ENCODE measurements around the gene NEURL3. TPM values are rescaled to one million over a fixed set of nuclear protein-coding genes. Genes with fewer than 3 reads are reported as not detected.

Gene NEURL3
- total RNA-seq, 1 experiment from 2014 or later: not detected

DNA sequence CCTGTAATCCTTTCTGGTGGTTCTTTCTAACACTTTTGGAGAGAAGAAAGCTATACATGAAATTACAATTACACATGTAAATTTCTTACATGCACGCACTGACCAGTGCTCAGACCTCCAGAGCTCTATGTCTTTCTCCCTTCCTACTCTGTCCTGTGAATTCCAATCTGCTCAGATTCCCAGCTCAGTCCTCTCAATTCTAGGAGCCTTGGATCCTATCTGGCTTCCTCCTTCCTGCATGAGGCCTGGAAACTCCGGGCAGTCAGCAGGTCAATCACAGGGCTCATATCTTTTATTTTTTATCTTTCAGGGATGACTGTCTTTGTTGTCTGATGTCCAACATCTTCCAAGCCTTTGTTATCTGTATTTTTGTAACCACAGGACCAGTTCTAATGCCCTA is 56.0 kb downstream of the NEURL3 start:
- POLR2A ChIA-PET: no interaction called here
- Mint-ChIP-seq H3K4me1 (ENCODE audit: insufficient read depth, unreplicated experiment) (peaks cover 6% of the 10 kb centered on the region), H3K36me3 (ENCODE audit: insufficient read depth, unreplicated experiment) (no peaks in the 10 kb centered on the region), H3K9me3 (ENCODE audit: unreplicated experiment) (no peaks in the 10 kb centered on the region), H3K27me3 (ENCODE audit: insufficient read depth, unreplicated experiment) (no peaks in the 10 kb centered on the region), H3K27ac (ENCODE audit: low read depth, unreplicated experiment) (no peak overlapping the region), H3K4me3 (ENCODE audit: unreplicated experiment) (no peak overlapping the region)
- intact Hi-C loops (cut with micrococcal nuclease): no loop called here
- CTCF ChIA-PET: interaction anchor here (0.7 to 1.6 kb wide), 2 partner anchors 15 to 1275 kb away, joined by 3 read pairs; no protein-coding TSS in a partner anchor
- TF ChIP-seq, protein P1, sequence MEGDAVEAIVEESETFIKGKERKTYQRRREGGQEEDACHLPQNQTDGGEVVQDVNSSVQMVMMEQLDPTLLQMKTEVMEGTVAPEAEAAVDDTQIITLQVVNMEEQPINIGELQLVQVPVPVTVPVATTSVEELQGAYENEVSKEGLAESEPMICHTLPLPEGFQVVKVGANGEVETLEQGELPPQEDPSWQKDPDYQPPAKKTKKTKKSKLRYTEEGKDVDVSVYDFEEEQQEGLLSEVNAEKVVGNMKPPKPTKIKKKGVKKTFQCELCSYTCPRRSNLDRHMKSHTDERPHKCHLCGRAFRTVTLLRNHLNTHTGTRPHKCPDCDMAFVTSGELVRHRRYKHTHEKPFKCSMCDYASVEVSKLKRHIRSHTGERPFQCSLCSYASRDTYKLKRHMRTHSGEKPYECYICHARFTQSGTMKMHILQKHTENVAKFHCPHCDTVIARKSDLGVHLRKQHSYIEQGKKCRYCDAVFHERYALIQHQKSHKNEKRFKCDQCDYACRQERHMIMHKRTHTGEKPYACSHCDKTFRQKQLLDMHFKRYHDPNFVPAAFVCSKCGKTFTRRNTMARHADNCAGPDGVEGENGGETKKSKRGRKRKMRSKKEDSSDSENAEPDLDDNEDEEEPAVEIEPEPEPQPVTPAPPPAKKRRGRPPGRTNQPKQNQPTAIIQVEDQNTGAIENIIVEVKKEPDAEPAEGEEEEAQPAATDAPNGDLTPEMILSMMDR (IDR thresholded peaks at IDR 0.05; ENCODE audit: unreplicated experiment): no peak
- DNase-seq (ENCODE audit: unreplicated experiment): no peak
- BruUV-seq (replicated peaks): no TSS peak

DNA sequence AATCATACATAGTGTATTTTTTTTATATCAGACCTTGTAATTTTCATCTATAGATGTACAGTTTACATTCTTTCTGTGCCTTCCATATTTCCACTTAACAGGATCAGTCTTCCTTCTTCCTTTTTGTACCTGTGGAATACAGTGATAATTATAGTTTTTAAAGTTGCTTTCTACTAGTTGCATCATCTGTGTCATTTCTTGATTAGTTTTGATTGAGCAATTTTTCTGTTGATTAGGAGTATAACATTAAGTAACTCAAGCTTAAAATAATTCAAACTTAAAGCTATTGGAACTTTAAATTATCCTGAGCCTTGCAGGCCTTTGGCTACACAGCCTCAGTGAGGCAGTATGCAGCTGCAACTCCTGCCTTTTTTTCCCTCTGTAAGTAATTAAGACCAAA is 57.4 kb downstream of the NEURL3 start:
- intact Hi-C loops (cut with micrococcal nuclease): no loop called here
- no TSS peak for BruUV-seq (replicated peaks)
- POLR2A ChIA-PET: interaction anchor here (0.6 kb wide), 1 partner anchor 423 kb away, joined by 3 read pairs; no protein-coding TSS in a partner anchor
- DNase-seq (ENCODE audit: unreplicated experiment): no peak
- peaks cover 6% of the 10 kb centered on the region for H3K4me1 Mint-ChIP-seq (ENCODE audit: insufficient read depth, unreplicated experiment)
- TF ChIP-seq, protein P1 (IDR thresholded peaks at IDR 0.05; ENCODE audit: unreplicated experiment): no peak
- CTCF ChIA-PET: interaction anchor here (0.7 to 1.6 kb wide), 3 partner anchors 17 to 59 kb away, joined by 3 read pairs; no protein-coding TSS in a partner anchor
- no peak overlapping the region for H3K4me3 Mint-ChIP-seq (ENCODE audit: unreplicated experiment)
- H3K36me3 Mint-ChIP-seq (ENCODE audit: insufficient read depth, unreplicated experiment): no peaks in the 10 kb centered on the region
- no peak overlapping the region for H3K27ac Mint-ChIP-seq (ENCODE audit: low read depth, unreplicated experiment)
- no peaks in the 10 kb centered on the region for H3K9me3 Mint-ChIP-seq (ENCODE audit: unreplicated experiment)
- H3K27me3 Mint-ChIP-seq (ENCODE audit: insufficient read depth, unreplicated experiment): no peaks in the 10 kb centered on the region

Other genes starting within 250 kb of the NEURL3 start
- gene TMEM127, start 239.4 kb downstream of the NEURL3 start, total RNA-seq (2022): 31.5 and 40.0 TPM in 2 replicates
- 62.3 and 63.3 TPM in 2 replicates for gene CIAO1, start 239.1 kb downstream of the NEURL3 start, total RNA-seq (2022)
- gene SNRNP200, start 199.8 kb downstream of the NEURL3 start, total RNA-seq (2022): 115 and 116 TPM in 2 replicates
- not detected in 2 replicates for gene ITPRIPL1, start 180.0 kb downstream of the NEURL3 start, total RNA-seq (2022)
- 10.7 and 11.5 TPM in 2 replicates for gene NCAPH, start 169.6 kb downstream of the NEURL3 start, total RNA-seq (2022)
- 3.0 and 3.4 TPM in 2 replicates for gene ARID5A, start 31.4 kb upstream of the NEURL3 start, total RNA-seq (2022)
- gene KANSL3, start 133.0 kb upstream of the NEURL3 start, total RNA-seq (2022): 36.0 and 41.4 TPM in 2 replicates
- not detected in 2 replicates for gene FER1L5, start 137.4 kb upstream of the NEURL3 start, total RNA-seq (2022)
- gene LMAN2L, start 234.7 kb upstream of the NEURL3 start, total RNA-seq (2022): 6.5 and 7.1 TPM in 2 replicates